BJ (cell line): ENCODE measurements around the gene RBFOX1. TPM values are rescaled to one million over a fixed set of nuclear protein-coding genes. Genes with fewer than 3 reads are reported as not detected.

ENCODE experiments used
- CTCF ChIA-PET: fragments of 350-600 bp; formaldehyde crosslinking; extraction: SDS; loops from one replicate; lab custom pipeline; 2021; ENCODE audit warnings: antibody characterized with exemption, inconsistent platforms; lab: Yijun Ruan, JAX
- POLR2A ChIA-PET: fragments of 300-600 bp; sonication (Branson Sonifier 250); formaldehyde crosslinking; extraction: SDS; loops from one replicate; lab custom pipeline; 2021; ENCODE audit warnings: antibody characterized with exemption; lab: Charles Lee
- DNase-seq: peaks from one replicate; pipeline ENCODE4 v3.0.0-alpha.2; 2011; ENCODE audit warnings: low read depth
- H3K27me3 ChIP-seq: 2 replicates; pipeline ENCODE4 v1.6.0; 2011; ENCODE audit warnings: low read length; ENCODE audit not compliant: control insufficient read depth, insufficient read depth
- H3K36me3 ChIP-seq: 2 replicates; pipeline ENCODE4 v1.5.1; 2011; ENCODE audit warnings: low read length; ENCODE audit not compliant: control insufficient read depth, insufficient read depth
- H3K4me3 ChIP-seq: 2 replicates; pipeline ENCODE4 v1.5.1; 2011; ENCODE audit warnings: low read depth, mild to moderate bottlenecking, control low read depth, low read length
- polyA plus RNA-seq: library from polyadenylated mRNA; depleted of rRNA; stranded (reverse); fragments of >200 nt; gene quantifications from 2 replicates; pipeline ENCODE4 v1.2.3, GENCODE V29; 2011
- TF ChIP-seq, protein P1 (sequence below): IDR thresholded peaks from 2 replicates; pipeline ENCODE4 v1.5.1; 2011; ENCODE audit warnings: low read depth, mild to moderate bottlenecking, control low read depth, inconsistent platforms, low read length, moderate library complexity; ENCODE audit not compliant: insufficient read depth

RBFOX1 gene
- polyA plus RNA-seq, 1 experiment = not detected

DNA sequence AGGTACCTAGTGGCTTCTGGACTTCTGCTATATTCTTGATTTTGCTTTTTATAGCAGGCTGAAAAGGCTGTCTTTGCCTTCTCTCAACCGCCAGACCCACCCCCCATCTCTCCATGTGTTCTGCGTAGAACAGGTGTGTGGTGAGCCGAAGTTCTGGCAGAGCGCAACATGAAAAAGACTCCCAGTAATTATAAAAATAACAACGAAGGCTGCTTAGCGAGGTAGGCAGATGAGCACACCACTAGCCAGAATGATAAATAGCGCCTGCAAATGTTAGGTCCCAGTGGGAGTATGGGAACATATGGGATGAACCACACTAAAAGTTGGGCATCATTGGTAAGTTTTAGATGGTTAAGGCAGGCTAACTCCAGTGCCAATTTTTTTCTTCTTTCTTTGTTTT is 14.0 kb upstream of the RBFOX1 start:
- CTCF ChIA-PET = no interaction called here
- TF ChIP-seq, protein P1, sequence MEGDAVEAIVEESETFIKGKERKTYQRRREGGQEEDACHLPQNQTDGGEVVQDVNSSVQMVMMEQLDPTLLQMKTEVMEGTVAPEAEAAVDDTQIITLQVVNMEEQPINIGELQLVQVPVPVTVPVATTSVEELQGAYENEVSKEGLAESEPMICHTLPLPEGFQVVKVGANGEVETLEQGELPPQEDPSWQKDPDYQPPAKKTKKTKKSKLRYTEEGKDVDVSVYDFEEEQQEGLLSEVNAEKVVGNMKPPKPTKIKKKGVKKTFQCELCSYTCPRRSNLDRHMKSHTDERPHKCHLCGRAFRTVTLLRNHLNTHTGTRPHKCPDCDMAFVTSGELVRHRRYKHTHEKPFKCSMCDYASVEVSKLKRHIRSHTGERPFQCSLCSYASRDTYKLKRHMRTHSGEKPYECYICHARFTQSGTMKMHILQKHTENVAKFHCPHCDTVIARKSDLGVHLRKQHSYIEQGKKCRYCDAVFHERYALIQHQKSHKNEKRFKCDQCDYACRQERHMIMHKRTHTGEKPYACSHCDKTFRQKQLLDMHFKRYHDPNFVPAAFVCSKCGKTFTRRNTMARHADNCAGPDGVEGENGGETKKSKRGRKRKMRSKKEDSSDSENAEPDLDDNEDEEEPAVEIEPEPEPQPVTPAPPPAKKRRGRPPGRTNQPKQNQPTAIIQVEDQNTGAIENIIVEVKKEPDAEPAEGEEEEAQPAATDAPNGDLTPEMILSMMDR = no peak

DNA sequence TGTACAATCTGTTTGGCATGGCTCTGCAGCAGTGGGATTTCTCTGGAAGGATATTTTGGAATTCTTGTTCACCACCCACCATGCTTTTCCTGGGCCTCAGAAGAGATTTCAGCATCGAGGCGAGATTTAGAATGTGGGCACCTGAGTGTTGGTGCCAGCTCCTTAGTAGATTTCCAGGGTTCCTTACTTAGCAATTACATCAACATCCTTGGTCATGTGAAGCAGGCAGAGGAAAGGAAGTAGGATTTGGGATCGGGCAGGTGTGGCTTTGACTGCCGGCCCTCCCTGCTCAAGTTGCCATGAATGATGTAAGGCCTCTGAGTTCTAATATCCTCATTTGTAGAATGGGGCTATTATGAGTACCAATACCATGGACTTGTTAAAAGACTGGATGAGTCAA is 13.1 kb upstream of the RBFOX1 start:
- TF ChIP-seq, protein P1 = no peak
- H3K27me3 ChIP-seq = no peaks in the 10 kb centered on the region
- ChIA-PET POLR2A (no interaction called here), CTCF (no interaction called here)
- no peaks in the 10 kb centered on the region for H3K36me3 ChIP-seq
- DNase-seq = no peak
- no peak overlapping the region for H3K4me3 ChIP-seq

More for the DNA sequence above, 14.0 kb upstream of the RBFOX1 start:
- no peak overlapping the region for H3K4me3 ChIP-seq
- no peak for DNase-seq
- no peaks in the 10 kb centered on the region for H3K27me3 ChIP-seq
- H3K36me3 ChIP-seq = no peaks in the 10 kb centered on the region
- POLR2A ChIA-PET = no interaction called here

DNA sequence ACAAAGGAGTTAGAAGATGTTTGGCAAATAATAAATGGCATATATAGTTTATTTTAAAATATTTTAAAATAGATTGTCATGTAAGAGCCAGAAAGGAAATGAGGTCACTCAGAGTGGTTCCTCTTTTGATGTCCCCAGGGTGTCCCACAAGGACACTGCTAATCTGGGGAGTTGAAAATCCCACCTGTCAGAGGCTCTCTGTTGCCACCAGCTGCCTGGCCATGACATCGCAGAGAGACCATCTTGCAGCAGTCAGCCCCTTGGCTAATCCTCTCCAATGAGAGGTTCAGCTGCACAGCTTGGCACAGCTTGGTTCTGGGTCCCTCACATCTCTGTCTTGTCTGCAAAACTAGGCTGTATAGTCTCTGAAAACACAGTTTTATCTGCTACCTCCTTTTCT is 11.0 kb upstream of the RBFOX1 start:
- TF ChIP-seq, protein P1 = no peak
- POLR2A ChIA-PET = no interaction called here
- Histone ChIP-seq H3K27me3 (no peaks in the 10 kb centered on the region), H3K4me3 (no peak overlapping the region), H3K36me3 (no peaks in the 10 kb centered on the region)
- DNase-seq = no peak
- CTCF ChIA-PET = no interaction called here

DNA sequence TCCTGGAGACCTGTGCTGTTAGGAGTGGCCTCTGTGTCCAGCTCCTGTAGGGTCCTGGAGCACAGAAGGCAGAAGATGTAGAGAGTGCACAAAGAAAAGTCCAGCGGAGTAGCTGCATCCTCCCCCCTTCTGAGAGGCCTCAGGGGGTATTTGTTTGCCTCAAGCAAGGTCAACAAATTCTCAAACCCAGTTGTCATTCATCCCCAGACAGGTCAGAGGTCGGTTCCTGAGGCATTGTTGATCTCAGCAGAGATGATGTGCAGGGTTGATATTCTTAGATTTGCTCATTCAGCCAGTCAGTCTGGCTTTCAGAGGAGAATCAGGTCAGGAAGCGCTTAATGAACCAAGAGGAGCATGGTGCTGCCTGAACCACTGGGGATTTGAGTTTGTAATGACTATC is 8.3 kb upstream of the RBFOX1 start:
- no peaks in the 10 kb centered on the region for H3K27me3 ChIP-seq
- POLR2A ChIA-PET = no interaction called here
- H3K36me3 ChIP-seq = no peaks in the 10 kb centered on the region
- TF ChIP-seq, protein P1 = no peak
- CTCF ChIA-PET = no interaction called here
- DNase-seq = no peak
- H3K4me3 ChIP-seq = no peak overlapping the region

DNA sequence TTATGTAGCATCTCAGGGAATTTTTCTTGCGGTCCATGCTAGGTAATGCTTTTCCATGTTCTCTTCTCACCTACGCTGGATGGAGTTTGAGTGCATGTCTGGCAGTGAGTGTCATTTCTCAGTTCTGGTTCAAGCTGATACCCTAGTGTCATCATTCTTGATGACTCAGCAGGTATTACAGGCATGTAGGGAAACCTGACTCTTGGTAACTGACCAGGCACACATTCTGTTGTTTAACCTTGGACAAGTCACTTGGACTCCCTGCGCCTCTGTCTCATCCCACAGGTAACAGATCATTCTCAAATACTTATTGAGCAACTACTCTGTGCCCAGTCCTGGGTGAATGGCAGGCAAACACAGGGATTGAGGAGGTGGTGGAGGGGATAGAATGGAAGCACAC is 6.8 kb upstream of the RBFOX1 start:
- no peak for DNase-seq
- Histone ChIP-seq H3K36me3 (no peaks in the 10 kb centered on the region), H3K4me3 (no peak overlapping the region), H3K27me3 (no peaks in the 10 kb centered on the region)
- TF ChIP-seq, protein P1 = no peak
- ChIA-PET POLR2A (no interaction called here), CTCF (no interaction called here)
